ENCODE results near the gene SYNPR. TPM values are rescaled to one million over a fixed set of nuclear protein-coding genes. Genes with fewer than 3 reads are reported as not detected.
"Not testable (repeated sequence)": the region's sequence is repeated elsewhere in the genome, so short reads cannot be mapped to it uniquely, and the experiment has no call there.

SYNPR gene
- total and polyA plus RNA-seq, 2 donors from 2014 or later = not detected

- no peak for TF ChIP-seq CTCF (IDR thresholded peaks at IDR 0.05; ENCODE audit: borderline replicate concordance, extremely low read depth, insufficient read depth)
- H3K36me3 ChIP-seq (ENCODE audit: control insufficient read depth in 2 of 3, insufficient read depth in 3 of 3, low read length in 3 of 3) = no peaks in the 10 kb centered on the region
- H3K27me3 ChIP-seq (ENCODE audit: control insufficient read depth, insufficient read depth, low read length) = no peaks in the 10 kb centered on the region
- no peak overlapping the region for H3K4me3 ChIP-seq (ENCODE audit: low read length in 3 of 3)
- intact Hi-C loops (cut with DNase I) = no loop called here
- H3K27ac ChIP-seq (ENCODE audit: low read depth in 2 of 2, low read length in 2 of 2) = no peak overlapping the region
- H3K4me1 ChIP-seq (ENCODE audit: control insufficient read depth in 2 of 3, insufficient read depth in 2 of 3, low read depth in 1 of 3, low read length in 3 of 3) = no peaks in the 10 kb centered on the region
- no peak for FAIRE-seq
- no peaks in the 10 kb centered on the region for H3K9me3 ChIP-seq (ENCODE audit: control insufficient read depth in 2 of 3, insufficient read depth in 1 of 3, low read length in 3 of 3)
- H3K9ac ChIP-seq (ENCODE audit: low read length in 3 of 3) = no peak overlapping the region
- DNase-seq = no peak
Observed at GRCh38 chr3:63642488-63642887, 364.4 kb downstream of the SYNPR start.

DNA sequence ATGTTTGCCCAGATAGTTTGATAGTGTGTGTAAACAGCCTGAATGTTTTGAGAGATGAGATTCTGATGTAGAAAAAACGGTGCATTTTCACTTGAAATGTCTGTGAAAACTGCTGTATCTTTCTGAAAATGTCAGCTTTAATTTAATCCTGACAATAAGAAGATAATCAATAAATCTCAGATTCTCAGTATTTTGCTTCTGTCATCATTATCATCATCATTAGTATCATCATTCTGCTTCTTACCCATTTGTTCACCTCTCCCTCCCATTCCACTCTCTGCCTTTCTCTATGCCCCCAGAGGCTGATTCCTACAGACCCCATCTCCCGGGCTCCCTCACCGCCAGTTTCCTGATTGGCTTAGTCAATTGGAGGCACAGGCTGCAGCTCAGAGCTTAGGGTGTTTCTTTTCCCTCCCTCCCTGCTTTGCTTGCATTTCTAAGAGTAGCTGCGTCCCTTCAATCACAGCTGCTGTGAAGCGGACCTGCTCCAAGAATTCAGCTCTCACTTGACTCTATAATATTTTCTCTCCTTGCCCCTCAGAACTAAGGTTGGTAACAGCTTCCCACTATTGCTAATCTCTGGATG is 366.2 kb downstream of the SYNPR start:
- intact Hi-C loops (cut with DNase I) = no loop called here
- no peaks in the 10 kb centered on the region for H3K27me3 ChIP-seq (ENCODE audit: control insufficient read depth, insufficient read depth, low read length)
- no peak overlapping the region for H3K9ac ChIP-seq (ENCODE audit: low read length in 3 of 3)
- DNase-seq (no peak), FAIRE-seq (no peak)
- no peak overlapping the region for H3K4me3 ChIP-seq (ENCODE audit: low read length in 3 of 3)
- no peaks in the 10 kb centered on the region for H3K9me3 ChIP-seq (ENCODE audit: control insufficient read depth in 2 of 3, insufficient read depth in 1 of 3, low read length in 3 of 3)
- H3K4me1 ChIP-seq (ENCODE audit: control insufficient read depth in 2 of 3, insufficient read depth in 2 of 3, low read depth in 1 of 3, low read length in 3 of 3) = no peaks in the 10 kb centered on the region
- TF ChIP-seq CTCF (IDR thresholded peaks at IDR 0.05; ENCODE audit: borderline replicate concordance, extremely low read depth, insufficient read depth) = no peak
- no peaks in the 10 kb centered on the region for H3K36me3 ChIP-seq (ENCODE audit: control insufficient read depth in 2 of 3, insufficient read depth in 3 of 3, low read length in 3 of 3)
- H3K27ac ChIP-seq (ENCODE audit: low read depth in 2 of 2, low read length in 2 of 2) = no peak overlapping the region

GRCh38 chr3:63644928-63645781 is 367.0 kb downstream of the SYNPR start:
- FAIRE-seq; H3K27me3 ChIP-seq (ENCODE audit: control insufficient read depth, insufficient read depth, low read length); H3K4me3 ChIP-seq (ENCODE audit: low read length in 3 of 3); H3K4me1 ChIP-seq (ENCODE audit: control insufficient read depth in 2 of 3, insufficient read depth in 2 of 3, low read depth in 1 of 3, low read length in 3 of 3); intact Hi-C loops (cut with DNase I); H3K9me3 ChIP-seq (ENCODE audit: control insufficient read depth in 2 of 3, insufficient read depth in 1 of 3, low read length in 3 of 3); H3K36me3 ChIP-seq (ENCODE audit: control insufficient read depth in 2 of 3, insufficient read depth in 3 of 3, low read length in 3 of 3); H3K9ac ChIP-seq (ENCODE audit: low read length in 3 of 3); H3K27ac ChIP-seq (ENCODE audit: low read depth in 2 of 2, low read length in 2 of 2): not testable (repeated sequence)
- DNase-seq = peak in 3 of 5 donors; percentile 14 to 50 (median 23)

- H3K27me3 ChIP-seq (ENCODE audit: control insufficient read depth, insufficient read depth, low read length) = no peaks in the 10 kb centered on the region
- H3K36me3 ChIP-seq (ENCODE audit: control insufficient read depth in 2 of 3, insufficient read depth in 3 of 3, low read length in 3 of 3) = no peaks in the 10 kb centered on the region
- H3K9ac ChIP-seq (ENCODE audit: low read length in 3 of 3) = no peak within 1 kb of the TSS
- TF ChIP-seq CTCF (IDR thresholded peaks at IDR 0.05; ENCODE audit: borderline replicate concordance, extremely low read depth, insufficient read depth) = no peak
- H3K27ac ChIP-seq (ENCODE audit: low read depth in 2 of 2, low read length in 2 of 2) = no peak within 1 kb of the TSS
- DNase-seq = no peak
- no peaks in the 10 kb centered on the region for H3K4me1 ChIP-seq (ENCODE audit: control insufficient read depth in 2 of 3, insufficient read depth in 2 of 3, low read depth in 1 of 3, low read length in 3 of 3)
- H3K9me3 ChIP-seq (ENCODE audit: control insufficient read depth in 2 of 3, insufficient read depth in 1 of 3, low read length in 3 of 3) = no peaks in the 10 kb centered on the region
- intact Hi-C loops (cut with DNase I) = no loop called here
- no peak within 1 kb of the TSS for H3K4me3 ChIP-seq (ENCODE audit: low read length in 3 of 3)
- FAIRE-seq = no peak
Observed at GRCh38 chr3:63652066-63652725, 374.1 kb downstream of the SYNPR start, which contains the start of gene SNTN. Gene SNTN (plus strand): TSS chr3:63652675. CDS start chr3:63652688, 13 bp downstream.

All from kidney (tissue), 14 donors.